Mucosa of rectum (tissue), 2 donors: ENCODE data around the gene HEPHL1.

Source experiments
- H3K27ac ChIP-seq, 2 donors: one replicate each; pipeline ENCODE4 v1.7.0; 2013; ENCODE audit warnings: inconsistent platforms in 2 of 2, low read depth in 2 of 2, low read length in 2 of 2
- H3K27me3 ChIP-seq, 2 donors: one replicate each; pipeline ENCODE4 v1.7.0; 2013; ENCODE audit warnings: low read length in 2 of 2; ENCODE audit not compliant: control insufficient read depth in 2 of 2, insufficient read depth in 2 of 2
- H3K36me3 ChIP-seq, 2 donors: one replicate each; pipeline ENCODE4 v1.7.0; 2013; ENCODE audit warnings: low read length in 2 of 2; ENCODE audit not compliant: control insufficient read depth in 2 of 2, insufficient read depth in 2 of 2
- H3K4me1 ChIP-seq, 2 donors: one replicate each; pipeline ENCODE4 v1.7.0; 2013; ENCODE audit warnings: low read length in 2 of 2, mild to moderate bottlenecking in 1 of 2; ENCODE audit not compliant: control insufficient read depth in 2 of 2, insufficient read depth in 2 of 2
- H3K4me3 ChIP-seq, 2 donors: one replicate each; pipeline ENCODE4 v1.7.0; 2013; ENCODE audit warnings: low read length in 2 of 2
- H3K9ac ChIP-seq, 2 donors: one replicate each; pipeline ENCODE4 v1.7.0; 2013; ENCODE audit warnings: low read length in 2 of 2, low read depth in 1 of 2, mild to moderate bottlenecking in 1 of 2
- H3K9me3 ChIP-seq, 2 donors: one replicate each; pipeline ENCODE4 v1.7.0; 2013; ENCODE audit warnings: low read length in 2 of 2; ENCODE audit not compliant: control insufficient read depth in 2 of 2
- donor health status: healthy.
- donor health status: Normal muscosa, but diverticular disease.

HEPHL1 gene

GRCh38 chr11:94043241-94043640 is 22.1 kb downstream of the HEPHL1 start:
- Histone ChIP-seq H3K36me3 (no peaks in the 10 kb centered on the region), H3K9ac (no peak overlapping the region), H3K27ac (no peak overlapping the region), H3K4me1 (no peaks in the 10 kb centered on the region), H3K9me3 (no peaks in the 10 kb centered on the region), H3K27me3 (no peaks in the 10 kb centered on the region), H3K4me3 (no peak overlapping the region)

GRCh38 chr11:94046796-94047195 is 25.6 kb downstream of the HEPHL1 start:
- Histone ChIP-seq H3K9me3 (no peaks in the 10 kb centered on the region), H3K9ac (no peak overlapping the region), H3K4me1 (no peaks in the 10 kb centered on the region), H3K36me3 (no peaks in the 10 kb centered on the region), H3K27ac (no peak overlapping the region), H3K27me3 (no peaks in the 10 kb centered on the region), H3K4me3 (no peak overlapping the region)

DNA sequence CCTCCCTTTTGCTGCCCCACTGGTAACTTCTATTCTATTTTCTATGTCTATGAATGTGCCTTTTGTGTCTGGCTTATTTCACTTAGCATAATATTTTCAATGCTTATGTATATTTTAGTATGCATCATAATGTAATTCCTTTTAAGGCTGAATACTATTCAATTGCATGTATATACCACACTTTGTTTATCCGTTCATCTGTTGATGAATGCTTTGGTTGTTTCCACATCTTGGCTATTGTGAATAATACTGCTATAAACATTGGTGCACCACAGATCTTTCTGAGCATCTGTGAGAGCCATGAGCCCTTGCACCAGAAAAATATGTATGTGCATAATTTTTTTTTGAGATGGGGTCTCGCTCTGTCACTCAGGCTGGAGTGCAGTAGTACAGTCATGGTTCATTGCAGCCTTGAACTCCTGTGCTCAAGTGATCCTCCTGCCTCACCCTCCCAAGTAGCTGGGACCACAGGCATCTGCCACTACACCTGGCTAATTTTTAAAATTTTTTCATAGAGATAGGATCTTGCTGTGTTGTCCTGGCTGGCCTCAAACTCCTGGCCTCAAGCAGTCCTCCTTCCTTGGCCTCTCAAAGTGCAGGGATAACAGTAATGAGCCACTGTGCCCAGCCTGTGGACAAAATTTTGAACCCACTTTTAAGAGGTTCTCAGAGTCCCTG is 27.0 kb downstream of the HEPHL1 start:
- Histone ChIP-seq H3K9ac (no peak overlapping the region), H3K4me1 (no peaks in the 10 kb centered on the region), H3K4me3 (no peak overlapping the region), H3K27ac (no peak overlapping the region), H3K36me3 (no peaks in the 10 kb centered on the region), H3K27me3 (no peaks in the 10 kb centered on the region), H3K9me3 (no peaks in the 10 kb centered on the region)

DNA sequence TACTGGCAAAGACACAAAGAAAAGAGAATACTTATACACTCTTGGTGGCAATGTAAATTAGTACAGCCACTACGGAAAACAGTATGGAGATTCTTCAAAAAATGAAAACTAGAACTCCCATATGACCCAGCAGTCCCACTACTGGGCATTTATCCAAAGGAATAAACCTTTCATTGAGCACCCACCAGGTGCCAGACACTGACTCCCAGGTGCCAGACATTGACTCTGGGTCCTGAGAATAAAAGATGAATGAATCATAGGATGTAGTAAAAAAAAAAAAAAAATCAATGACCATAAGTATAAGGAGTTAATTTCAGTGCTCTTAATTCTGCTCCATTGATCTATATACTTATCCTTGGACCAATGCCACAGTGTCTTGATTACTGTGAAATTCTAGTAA is 28.2 kb downstream of the HEPHL1 start:
- Histone ChIP-seq H3K27ac (no peak overlapping the region), H3K4me1 (no peaks in the 10 kb centered on the region), H3K4me3 (no peak overlapping the region), H3K9me3 (no peaks in the 10 kb centered on the region), H3K9ac (no peak overlapping the region), H3K36me3 (no peaks in the 10 kb centered on the region), H3K27me3 (no peaks in the 10 kb centered on the region)

DNA sequence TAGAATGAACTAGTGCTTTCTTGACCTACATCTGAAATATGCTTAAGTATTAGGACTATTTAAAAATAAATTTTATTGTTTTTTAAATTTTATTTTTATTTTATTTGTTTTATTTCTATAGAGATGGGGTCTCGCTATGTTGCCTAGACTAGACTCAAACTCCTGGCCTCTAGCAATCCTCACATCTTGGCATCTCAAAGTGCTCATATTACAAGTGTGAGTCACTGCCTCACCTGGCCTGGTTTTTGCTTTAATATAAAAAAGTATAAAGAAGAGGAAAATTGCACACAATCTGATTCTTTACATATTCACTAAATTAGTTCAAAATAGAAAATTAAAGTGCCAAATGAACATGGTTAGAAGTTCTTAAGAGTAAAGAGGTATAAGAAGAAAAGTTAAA is 37.5 kb downstream of the HEPHL1 start:
- H3K27ac ChIP-seq, result no peak overlapping the region
- no peaks in the 10 kb centered on the region for H3K9me3 ChIP-seq
- H3K4me1 ChIP-seq, result no peaks in the 10 kb centered on the region
- H3K36me3 ChIP-seq, result no peaks in the 10 kb centered on the region
- H3K9ac ChIP-seq, result no peak overlapping the region
- no peaks in the 10 kb centered on the region for H3K27me3 ChIP-seq
- H3K4me3 ChIP-seq, result no peak overlapping the region

GRCh38 chr11:94059065-94059464 is 37.9 kb downstream of the HEPHL1 start:
- Histone ChIP-seq H3K27me3 (no peaks in the 10 kb centered on the region), H3K9me3 (no peaks in the 10 kb centered on the region), H3K4me3 (no peak overlapping the region), H3K27ac (no peak overlapping the region), H3K36me3 (no peaks in the 10 kb centered on the region), H3K4me1 (no peaks in the 10 kb centered on the region), H3K9ac (no peak overlapping the region)

GRCh38 chr11:94060401-94060800 is 39.2 kb downstream of the HEPHL1 start:
- Histone ChIP-seq H3K4me3 (no peak overlapping the region), H3K4me1 (no peaks in the 10 kb centered on the region), H3K27me3 (no peaks in the 10 kb centered on the region), H3K9ac (no peak overlapping the region), H3K27ac (no peak overlapping the region), H3K9me3 (no peaks in the 10 kb centered on the region), H3K36me3 (no peaks in the 10 kb centered on the region)

GRCh38 chr11:94062360-94062759 is 41.2 kb downstream of the HEPHL1 start:
- Histone ChIP-seq H3K9ac (no peak overlapping the region), H3K9me3 (no peaks in the 10 kb centered on the region), H3K4me3 (no peak overlapping the region), H3K4me1 (no peaks in the 10 kb centered on the region), H3K36me3 (no peaks in the 10 kb centered on the region), H3K27me3 (no peaks in the 10 kb centered on the region), H3K27ac (no peak overlapping the region)

- H3K9me3 ChIP-seq, result no peaks in the 10 kb centered on the region
- H3K27me3 ChIP-seq, result no peaks in the 10 kb centered on the region
- H3K9ac ChIP-seq, result no peak overlapping the region
- H3K36me3 ChIP-seq, result no peaks in the 10 kb centered on the region
- no peak overlapping the region for H3K4me3 ChIP-seq
- no peak overlapping the region for H3K27ac ChIP-seq
- no peaks in the 10 kb centered on the region for H3K4me1 ChIP-seq
Measured at GRCh38 chr11:94066901-94067429, 45.8 kb downstream of the HEPHL1 start.

DNA sequence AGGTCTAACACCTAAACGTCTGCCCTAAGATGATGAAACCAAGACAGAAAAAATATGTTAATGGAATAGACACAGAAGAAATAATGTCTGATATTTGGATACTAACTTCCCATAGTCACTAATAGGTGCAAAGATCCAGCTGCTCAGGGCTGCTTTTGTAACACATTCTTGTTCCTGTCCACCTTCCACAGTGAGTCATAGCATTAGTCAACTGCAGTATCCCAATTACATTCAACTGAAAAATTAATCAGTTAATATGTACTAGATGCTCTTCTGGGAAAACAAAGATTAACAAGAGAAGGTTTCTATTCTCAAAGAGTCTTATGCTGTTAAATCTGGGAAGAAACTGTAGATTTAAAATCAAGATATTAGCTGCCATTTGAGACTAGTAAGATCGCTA is 47.6 kb downstream of the HEPHL1 start:
- Histone ChIP-seq H3K4me3 (no peak overlapping the region), H3K9me3 (no peaks in the 10 kb centered on the region), H3K36me3 (no peaks in the 10 kb centered on the region), H3K9ac (no peak overlapping the region), H3K27ac (no peak overlapping the region), H3K27me3 (no peaks in the 10 kb centered on the region), H3K4me1 (no peaks in the 10 kb centered on the region)
